Measurements from ENCODE around the gene AGPAT4.

- TF ChIP-seq CTCF (conservative IDR thresholded peaks at IDR 0.05; ENCODE audit: low read length): no peak
- no peak for TF ChIP-seq EZH2phosphoT487 (IDR thresholded peaks at IDR 0.05; ENCODE audit: borderline replicate concordance, low read depth, low read length)
These were observed 31.7 kb downstream of the AGPAT4 start for GRCh38 chr6:161242113-161242512.
